Anterior cingulate cortex (tissue), 58 donors: ENCODE results near the gene PCSK4.

ENCODE experiments used
- DNase-seq, 58 donors: peaks; one replicate each; lab custom pipeline; 2025; lab: John Stamatoyannopoulos, UW

Gene PCSK4

GRCh38 chr19:1472231-1473084, 17.7 kb downstream of the PCSK4 start:
- peak in 21 of 58 donors; percentile 20 to 70 (median 47) for DNase-seq

DNA sequence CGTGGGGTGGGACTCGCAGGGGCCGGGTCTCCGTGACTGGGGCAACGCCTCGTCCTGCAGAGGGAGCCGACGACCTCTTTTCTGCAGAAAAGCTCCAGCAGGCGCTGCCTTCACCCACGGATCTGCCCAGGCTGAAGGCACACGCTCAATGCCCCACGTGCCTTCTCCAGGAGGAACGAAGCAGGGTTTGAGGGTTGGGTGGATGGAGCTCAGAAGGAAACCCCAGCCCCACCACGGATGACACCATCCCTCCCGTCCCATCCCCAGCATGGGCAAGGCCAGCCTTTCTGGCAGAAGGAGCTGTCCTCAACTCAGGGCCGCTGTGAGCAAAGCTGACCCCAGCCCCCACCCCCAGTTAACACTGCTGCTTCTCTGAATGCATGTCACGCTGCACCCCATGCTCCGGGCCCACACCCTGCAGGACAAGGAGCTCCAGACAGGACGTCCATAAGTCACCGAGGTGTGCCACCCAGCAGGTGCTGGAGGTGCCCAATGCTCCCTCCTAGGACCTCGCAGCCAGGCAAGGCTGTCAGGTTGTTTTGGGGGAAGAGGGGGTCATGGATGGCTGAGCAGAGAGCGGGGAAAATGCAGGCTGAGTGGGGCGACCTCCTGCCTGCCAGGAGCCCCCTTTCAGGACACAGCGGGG, 18.5 kb downstream of the PCSK4 start:
- DNase-seq, result peak in 35 of 58 donors; percentile 13 to 79 (median 51)

DNA sequence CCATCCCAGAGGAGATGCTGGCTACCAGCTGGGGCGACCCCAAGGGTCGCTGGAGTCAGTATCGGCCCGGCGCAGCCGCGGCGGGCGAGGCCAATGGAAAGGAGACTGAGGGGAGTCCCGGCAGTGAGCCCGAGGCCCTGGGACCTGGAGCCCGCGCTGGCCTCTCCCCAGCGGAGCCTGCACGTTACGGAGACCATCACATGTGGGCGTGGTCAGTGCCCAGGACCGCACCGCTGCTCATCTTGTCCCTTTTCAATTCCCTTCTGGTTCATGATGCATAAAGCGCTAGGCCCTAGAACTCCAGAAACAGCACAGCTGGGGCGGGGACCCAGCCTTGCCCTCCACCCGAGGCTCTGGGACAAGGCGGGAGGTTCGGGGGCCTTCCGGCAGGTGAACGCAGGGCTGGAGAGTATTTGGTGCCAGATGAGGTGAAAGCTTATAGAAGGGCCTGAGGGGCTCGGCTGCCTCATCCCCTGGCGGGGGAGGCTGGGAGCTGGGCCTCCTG, 19.1 kb downstream of the PCSK4 start:
- peak in 5 of 58 donors; percentile 27 to 58 (median 52) for DNase-seq

DNA sequence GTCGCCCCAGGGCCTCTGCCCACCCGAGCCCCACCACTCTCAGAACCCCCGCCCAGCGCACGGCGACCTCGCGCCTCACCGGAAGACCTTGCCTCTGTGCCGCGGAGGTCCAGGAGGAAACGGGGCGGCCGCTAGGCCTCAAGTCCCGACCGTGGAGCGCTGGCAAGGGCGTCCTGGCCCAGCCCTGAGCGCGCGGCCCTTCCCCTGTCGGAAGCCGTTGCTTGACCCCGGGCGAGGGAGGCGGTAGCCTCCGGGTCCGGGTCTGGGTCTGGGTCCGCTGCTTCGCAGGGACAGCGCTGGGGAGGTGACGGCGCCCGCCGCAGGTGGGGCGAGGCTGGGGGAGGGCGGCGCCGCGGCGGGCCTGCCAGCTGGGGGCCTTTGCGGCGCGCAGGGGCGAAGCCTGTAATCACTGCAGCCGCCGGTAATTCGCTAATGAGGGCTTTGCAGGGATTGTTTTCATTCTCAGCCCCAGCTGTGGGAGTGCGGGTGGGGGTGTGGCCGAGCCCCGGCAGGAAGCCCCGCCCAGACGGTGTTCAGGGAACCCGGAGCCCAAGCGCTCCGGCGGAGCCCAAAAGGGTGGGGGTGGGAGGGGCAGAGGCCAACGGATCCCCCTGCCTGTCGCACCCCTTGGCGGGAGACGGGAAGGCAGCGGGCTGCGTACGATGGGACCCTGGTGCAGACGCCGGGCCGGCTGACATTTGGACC, 19.7 kb downstream of the PCSK4 start:
- peak in 19 of 58 donors; percentile 10 to 57 (median 31) for DNase-seq

- DNase-seq, result no peak
Measured at GRCh38 chr19:1470055-1470304, 20.2 kb downstream of the PCSK4 start.

- DNase-seq, result no peak
Measured at GRCh38 chr19:1469255-1470054, 20.7 kb downstream of the PCSK4 start.

DNA sequence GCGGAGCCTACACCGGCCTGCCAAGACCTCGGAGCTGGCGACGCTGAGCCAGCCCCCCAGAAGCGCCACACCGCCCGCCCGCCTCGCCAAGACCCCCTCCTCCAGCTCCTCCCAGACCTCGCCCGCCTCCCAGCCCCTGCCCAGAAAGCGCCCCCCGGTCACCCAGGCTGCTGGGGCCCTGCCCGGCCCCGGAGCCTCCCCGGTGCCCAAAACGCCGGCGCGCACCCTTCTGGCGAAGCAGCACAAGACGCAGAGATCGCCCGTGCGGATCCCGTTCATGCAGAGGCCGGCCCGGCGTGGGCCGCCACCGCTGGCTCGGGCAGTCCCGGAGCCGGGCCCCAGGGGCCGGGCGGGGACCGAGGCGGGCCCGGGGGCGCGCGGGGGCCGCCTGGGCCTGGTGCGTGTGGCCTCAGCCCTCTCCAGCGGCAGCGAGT, 21.3 kb downstream of the PCSK4 start:
- DNase-seq, result no peak

DNA sequence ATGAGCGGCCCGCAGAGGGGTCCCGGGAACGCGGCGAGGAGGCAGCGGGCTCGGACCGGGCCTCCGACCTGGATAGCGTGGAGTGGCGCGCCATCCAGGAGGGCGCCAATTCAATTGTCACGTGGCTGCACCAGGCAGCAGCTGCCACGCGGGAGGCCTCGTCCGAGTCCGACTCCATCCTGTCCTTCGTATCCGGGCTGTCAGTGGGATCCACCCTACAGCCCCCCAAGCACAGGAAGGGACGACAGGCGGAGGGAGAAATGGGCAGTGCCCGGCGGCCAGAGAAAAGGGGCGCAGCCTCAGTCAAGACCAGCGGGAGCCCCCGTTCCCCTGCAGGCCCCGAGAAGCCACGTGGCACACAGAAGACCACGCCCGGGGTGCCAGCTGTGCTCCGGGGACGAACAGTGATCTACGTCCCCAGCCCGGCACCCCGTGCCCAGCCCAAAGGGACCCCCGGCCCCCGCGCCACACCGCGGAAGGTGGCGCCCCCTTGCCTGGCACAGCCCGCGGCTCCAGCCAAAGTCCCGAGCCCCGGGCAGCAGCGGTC, 21.8 kb downstream of the PCSK4 start:
- DNase-seq, result no peak

DNA sequence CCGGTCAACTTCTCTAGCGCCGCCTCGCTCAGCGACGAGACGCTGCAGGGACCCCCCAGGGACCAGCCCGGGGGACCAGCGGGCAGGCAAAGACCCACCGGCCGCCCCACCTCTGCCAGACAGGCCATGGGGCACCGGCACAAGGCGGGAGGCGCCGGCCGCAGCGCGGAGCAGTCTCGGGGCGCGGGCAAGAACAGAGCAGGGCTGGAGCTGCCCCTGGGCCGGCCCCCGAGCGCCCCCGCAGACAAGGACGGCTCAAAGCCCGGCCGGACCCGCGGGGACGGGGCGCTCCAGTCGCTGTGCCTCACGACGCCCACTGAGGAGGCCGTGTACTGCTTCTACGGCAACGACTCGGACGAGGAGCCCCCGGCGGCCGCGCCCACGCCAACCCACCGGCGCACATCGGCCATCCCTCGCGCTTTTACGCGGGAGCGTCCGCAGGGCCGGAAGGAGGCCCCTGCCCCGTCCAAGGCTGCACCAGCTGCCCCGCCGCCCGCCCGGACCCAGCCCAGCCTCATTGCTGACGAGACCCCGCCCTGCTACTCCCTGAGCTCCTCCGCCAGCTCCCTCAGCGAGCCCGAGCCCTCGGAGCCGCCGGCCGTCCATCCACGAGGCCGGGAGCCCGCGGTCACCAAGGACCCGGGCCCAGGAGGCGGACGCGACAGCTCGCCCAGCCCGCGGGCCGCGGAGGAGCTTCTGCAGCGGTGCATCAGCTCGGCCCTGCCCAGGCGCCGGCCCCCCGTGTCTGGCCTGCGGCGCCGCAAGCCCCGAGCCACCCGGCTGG, 22.5 kb downstream of the PCSK4 start:
- DNase-seq, result no peak

- DNase-seq, result no peak
Measured at GRCh38 chr19:1467215-1467489, 23.0 kb downstream of the PCSK4 start.

- no peak for DNase-seq
Measured at GRCh38 chr19:1466461-1467214, 23.5 kb downstream of the PCSK4 start.

- no peak for DNase-seq
Measured at GRCh38 chr19:1466018-1466460, 24.1 kb downstream of the PCSK4 start.

GRCh38 chr19:1465191-1466016, 24.7 kb downstream of the PCSK4 start:
- DNase-seq, result peak in 10 of 58 donors; percentile 12 to 50 (median 35)

DNA sequence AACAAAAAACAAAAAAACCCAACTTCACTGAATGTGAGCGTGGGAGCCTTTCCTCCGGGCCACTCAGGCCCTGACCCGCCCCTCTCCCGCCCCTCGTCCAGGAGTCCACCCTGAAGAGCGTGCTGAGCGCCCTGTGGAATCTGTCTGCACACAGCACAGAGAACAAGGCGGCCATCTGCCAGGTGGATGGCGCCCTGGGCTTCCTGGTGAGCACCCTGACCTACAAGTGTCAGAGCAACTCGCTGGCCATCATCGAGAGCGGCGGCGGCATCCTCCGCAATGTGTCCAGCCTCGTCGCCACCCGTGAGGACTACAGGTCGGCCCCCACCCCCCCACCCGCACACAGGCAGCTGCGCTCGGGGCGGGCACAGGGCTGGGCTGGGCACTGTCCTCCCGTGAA, 28.3 kb downstream of the PCSK4 start:
- no peak for DNase-seq

DNA sequence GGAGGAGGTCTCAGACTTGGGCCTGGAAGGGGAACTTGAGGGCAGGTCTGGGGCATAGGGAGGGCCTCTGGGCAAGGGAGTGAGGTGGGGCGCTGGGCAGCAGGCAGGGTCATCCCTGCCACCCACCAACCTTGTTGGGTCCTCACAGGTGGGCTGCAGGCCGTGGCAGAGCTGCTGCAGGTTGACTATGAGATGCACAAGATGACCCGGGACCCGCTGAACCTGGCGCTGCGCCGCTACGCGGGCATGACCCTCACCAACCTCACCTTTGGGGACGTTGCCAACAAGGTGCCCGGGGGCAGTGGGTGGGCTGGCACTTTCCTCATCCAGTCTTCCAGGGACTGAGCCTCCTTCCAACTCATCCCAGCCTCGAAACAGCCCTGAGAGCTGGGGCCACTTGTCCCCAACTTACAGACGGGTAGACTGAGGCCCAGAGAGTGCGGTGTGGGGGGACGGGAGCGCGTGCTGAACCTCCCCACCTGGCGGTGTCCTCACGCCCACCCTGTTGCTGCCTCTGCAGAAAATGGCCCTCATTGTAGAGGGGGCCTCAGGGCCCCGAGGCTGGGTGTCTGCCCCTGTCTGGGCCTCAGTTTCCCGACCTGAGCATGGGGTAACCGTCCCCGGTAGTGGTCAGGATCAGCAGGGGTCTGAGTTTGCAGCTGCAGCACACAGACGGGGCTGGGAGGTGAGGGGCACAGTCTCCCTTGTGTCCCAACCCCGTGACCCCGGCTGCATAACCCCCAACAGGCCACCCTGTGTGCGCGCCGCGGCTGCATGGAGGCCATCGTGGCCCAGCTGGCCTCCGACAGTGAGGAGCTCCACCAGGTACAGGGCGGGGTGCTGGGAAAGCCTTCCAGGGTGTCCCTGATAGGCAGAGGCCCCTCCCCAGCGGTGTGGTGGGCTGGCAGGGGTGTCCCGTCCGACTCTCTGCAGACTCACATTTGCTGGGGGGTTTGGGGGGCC, 29.8 kb downstream of the PCSK4 start:
- no peak for DNase-seq

GRCh38 chr19:1459479-1459878, 30.7 kb downstream of the PCSK4 start:
- no peak for DNase-seq

DNA sequence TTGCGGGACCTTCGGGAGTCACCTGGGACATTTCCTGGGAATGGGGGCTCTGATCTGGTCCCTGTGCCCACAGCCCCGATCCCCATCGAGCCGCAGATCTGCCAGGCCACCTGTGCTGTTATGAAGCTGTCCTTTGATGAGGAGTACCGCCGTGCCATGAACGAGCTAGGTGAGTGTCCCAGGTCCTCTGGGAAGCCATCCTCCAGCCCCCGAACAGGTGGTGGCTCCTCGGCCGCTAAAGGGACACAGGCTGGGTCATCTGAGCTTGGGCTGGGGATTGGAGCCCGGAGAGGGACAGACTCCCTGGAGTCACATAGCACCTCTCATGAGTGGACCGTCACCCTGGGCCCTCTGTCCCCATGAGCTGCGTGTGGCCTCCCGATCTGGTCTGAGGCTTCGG, 32.3 kb downstream of the PCSK4 start:
- DNase-seq, result no peak
